NCI-H128 (cell line): Measurements from ENCODE around the gene NTM.

Experiments used
- DNase-seq: peaks from one replicate; lab custom pipeline; 2025; ENCODE audit not compliant: unreplicated experiment; lab: John Stamatoyannopoulos, UW

NTM gene

DNA sequence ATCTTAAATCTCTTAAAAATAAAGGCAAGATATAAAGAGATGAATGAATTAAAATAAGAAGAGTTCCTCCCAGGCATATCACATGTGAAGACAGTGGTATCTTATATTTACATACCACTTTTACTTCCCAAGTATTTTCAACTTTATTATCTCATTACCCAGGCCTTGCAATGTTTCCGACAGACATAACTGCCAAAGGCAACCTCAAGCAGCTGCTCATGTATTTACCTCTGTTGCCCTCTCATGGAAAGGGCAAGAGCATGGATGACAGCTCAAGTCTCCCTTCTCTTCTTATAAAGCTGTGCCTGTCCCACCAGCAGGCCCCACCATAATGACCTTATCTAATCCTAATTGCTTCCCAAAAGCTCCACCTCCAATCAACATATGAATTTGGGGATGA lies 894.2 kb downstream of the NTM start:
- DNase-seq, result no peak

DNA sequence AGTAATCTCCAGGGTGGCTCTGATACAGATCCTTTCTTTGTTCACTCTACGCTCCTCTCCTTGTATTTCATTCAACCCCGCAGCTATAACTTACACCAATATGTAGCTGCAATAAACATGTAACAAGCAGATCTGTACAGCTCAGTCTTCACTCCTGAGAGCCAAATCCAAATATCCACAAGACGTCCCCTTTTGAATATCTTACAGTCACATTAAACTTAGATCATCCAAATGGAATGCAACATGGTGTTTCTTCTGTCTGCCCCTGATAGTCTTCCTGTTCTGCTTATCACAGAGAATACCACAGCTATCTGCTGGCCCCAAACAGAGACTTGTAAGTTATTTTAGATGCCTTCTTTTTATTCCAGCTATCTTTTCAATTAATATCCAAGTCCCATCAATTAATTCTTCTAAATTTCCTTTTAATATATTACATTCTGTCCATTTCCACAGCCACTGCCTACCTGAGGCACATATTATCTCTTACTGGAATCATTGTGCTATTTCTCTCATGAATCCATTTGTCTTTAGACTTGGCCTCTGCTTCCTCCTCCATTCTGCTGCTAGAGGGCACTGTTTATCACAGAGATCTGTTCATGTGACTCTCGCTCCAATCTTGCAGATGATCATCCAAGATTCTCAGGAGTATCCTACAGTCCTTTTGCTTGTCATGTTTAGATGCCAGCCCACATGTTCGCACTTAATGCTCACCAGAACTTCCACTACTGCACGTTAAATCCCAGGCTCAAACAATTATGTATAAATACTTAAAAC lies 908.6 kb downstream of the NTM start:
- no peak for DNase-seq

- DNase-seq, result no peak
Observed at GRCh38 chr11:132284048-132284447, 913.6 kb downstream of the NTM start.

- DNase-seq, result no peak
Observed at GRCh38 chr11:132284611-132285010, 914.2 kb downstream of the NTM start.

DNA sequence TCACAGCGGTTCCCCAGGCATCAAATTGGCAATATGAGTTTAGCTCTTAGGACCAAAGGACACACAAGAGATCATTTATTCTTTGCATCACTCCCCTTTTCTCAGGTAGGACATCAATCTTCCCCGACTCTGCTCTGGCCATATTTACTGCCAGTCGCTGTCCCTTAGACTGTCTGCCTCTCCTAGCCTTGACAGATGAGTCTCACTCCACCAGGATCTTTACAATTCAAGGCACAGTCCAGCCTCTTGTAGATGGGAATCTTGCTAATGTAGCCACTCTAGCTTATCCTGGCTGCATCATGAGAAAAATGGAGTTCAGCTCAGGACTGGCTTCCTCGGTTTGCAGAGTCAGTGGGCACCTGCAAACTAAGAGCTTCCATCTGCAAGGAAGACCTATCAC lies 915.2 kb downstream of the NTM start:
- no peak for DNase-seq

DNA sequence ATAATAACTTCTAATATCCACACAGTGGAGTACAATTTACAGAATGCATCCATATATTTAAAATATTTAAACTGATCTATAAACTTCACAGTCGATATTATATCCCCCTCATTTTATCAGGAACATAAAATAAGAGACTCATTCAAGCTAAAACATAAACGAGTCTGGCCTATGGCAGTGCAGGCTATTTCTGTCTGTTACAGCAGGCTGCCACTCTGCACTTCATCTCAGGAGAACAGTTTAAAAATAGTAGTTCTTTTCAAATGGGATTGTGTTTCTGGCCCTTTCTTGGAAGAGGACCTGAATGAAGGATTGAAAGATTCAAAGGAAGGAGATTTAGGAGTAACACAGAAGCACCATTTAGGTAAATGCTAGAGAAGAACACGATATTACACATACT lies 915.7 kb downstream of the NTM start:
- no peak for DNase-seq

- no peak for DNase-seq
Observed at GRCh38 chr11:132288036-132288435, 917.6 kb downstream of the NTM start.

DNA sequence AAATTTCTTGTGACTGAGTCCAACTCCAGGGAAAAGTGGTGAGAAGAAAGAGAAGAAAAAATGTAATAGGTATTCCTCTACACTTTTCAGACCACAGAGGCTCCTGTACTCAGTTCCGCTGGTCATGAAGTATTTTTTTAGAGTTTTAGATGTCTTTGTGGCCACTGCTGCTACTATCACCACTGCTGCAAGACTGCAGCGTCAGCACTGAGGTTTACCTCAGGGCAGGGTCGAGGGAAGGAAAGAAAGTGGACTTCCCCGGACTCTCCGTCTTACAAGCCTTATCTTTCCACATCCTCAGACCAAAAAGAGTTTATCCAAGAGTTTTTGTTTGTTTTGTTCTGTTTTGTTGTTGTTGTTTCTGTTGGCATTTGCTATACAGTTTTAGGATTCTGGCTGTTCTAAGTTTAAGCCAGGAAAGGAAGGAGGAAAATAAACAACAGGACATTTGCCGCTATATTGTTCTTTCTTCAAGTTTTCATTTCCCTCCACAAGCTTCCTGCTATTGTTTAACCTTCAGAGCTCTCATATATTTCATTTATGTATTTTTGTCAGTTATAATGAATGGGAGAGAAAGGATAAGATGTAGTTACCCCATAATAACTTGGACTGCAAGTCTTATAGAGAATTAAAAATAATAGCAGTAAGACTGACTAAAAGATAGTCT lies 919.3 kb downstream of the NTM start:
- DNase-seq, result no peak

DNA sequence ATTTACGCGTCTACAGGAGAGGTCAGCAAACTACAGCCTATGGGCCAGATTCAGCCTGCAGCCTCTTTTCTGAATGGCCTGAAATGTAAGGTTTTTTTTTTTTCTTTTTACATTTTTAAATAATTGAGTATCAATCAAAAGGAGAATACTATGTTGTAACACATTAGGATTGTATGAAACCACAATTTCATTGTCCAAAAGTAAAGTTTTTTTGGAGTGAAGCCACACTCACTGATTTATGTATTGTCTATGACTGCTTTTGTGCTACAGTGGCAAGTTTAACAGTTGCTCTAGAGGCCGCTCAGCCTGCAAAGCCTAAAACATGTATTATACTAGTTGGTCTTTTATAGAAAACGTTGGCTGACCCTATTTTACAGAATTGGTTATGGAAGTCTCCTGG lies 923.2 kb downstream of the NTM start:
- DNase-seq, result no peak

GRCh38 chr11:132296946-132297610 lies 926.7 kb downstream of the NTM start:
- DNase-seq, result no peak

GRCh38 chr11:132298357-132298756 lies 927.9 kb downstream of the NTM start:
- no peak for DNase-seq

DNA sequence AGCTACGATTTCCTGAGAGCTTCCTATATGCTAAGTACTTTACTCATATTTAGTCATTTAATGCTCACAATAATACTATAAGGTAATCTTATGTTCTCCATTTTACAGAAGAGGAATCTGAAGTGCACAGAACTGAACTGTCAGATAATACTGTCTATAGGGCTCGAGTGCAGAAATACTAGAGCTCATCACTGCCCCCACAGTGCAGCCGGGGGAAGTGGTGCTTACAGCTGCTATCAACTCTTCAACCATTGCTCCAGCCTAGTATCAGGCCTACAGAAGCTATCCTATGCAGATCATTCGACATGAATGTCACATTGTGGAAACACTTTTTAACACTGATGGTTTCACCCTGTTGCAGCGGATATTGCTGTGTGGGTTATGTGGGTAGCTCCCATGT lies 929.9 kb downstream of the NTM start:
- no peak for DNase-seq

GRCh38 chr11:132301465-132301864 lies 931.0 kb downstream of the NTM start:
- no peak for DNase-seq

DNA sequence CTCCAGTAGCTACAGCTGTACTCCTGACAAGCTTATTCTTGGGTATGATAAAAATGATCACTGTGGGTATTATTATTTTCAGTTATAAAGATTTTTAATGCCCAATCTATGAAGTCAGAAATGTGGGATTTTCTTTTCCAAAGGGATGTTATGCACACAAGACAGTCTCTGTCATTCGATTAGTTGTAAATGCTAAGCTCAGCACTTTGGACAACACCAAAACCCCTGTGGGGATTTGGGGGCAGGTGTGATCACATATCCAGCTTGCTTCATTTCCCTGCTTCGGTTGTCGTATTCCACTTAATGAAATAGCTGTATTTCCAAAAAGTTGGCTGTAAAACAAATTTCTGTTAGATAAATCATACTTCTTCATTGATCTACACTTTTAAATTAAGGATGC lies 931.5 kb downstream of the NTM start:
- no peak for DNase-seq

DNA sequence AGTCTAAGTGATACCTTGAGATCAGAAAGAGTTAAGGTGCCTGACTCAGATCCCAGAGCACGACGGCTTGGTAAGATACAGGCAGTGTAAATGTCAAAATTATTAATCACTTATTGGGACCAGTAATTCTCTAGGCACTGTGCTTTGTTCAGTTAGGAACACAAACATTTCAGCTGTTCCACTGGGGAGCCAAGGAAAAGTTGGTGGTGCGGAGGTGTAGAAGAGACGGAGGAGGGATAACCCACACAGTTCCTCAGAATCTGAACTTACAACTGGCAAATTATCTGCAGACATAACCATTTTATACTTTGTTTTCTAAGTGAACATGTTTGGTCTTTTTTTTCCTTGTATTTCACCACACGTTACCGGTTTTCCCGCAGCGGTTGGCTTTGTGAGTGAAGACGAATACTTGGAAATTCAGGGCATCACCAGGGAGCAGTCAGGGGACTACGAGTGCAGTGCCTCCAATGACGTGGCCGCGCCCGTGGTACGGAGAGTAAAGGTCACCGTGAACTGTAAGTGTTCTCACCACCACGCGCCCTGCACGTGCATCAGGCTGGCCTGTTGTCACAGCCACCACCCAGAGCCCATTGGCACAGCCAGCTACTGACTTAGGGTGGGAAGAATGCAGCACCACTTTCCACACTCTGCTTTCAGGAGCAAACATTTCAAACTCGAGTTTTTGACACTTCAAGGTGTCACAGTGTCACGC lies 937.0 kb downstream of the NTM start:
- DNase-seq, result no peak

DNA sequence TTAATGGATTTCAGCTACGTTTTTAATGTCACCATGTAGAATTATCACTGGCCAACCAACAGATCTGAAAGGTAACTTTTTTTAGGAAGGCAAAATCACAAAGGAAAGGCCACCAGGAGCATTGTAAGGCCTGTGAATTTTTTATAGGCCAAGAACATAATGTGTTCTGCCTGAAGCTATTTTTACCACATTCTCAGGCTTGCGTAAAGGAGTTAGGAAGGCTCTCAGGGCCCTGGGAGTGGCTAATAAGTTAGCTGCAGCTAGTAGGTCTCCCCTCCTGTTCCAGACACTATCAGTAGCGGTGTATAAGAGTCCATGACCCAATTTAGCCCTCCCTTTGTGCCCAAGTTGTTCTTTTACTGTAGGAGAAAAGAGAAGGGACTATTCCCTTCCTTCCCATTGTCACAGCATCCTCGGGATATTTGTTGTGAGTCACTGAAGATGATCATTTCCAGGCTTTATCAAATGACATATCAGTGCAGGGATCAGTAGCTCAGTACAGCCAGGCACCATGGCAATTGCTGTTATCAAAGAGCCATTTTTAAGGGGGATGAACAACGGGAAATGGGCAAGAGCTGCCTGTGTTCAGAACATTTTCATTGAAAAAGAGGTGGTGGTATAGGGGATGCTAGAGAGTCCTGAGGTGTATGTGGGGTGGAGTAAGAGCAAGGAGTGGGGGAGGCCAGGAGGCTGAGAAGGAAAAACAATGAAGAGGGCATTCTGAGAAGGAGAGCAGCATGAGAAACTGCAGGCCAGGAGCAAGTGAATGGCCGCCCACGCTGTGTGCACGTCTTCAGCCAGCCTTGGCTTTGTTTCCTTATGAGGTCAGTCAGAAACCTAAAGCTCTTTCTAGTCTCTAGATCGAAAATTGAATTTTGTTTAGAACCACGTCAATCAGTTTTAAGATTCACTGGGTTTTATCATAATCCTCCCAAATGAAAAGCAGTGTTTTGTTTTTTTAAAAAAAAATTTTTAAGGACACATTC lies 940.3 kb downstream of the NTM start:
- no peak for DNase-seq

GRCh38 chr11:132311703-132312102 lies 941.3 kb downstream of the NTM start:
- no peak for DNase-seq

DNA sequence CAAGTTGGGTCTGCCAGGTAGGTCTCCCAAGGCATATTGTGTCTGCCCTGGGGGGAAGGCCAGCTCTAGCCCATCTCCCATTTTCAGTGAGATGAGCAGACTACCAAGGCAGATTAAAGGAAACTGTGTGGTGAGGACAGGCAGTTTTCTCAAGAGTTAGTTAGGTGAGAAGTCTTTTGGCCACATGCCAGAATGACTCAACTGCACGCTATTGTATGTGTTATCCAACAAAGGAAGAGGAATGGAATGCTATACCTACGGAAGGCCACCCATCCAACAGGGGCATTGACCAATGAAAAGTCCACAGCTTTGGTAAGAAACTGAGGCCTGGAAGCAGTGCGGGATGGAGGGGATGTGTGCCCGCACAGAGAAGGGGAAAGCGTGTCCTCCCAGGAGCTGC lies 941.7 kb downstream of the NTM start:
- DNase-seq, result no peak

GRCh38 chr11:132312701-132313111 lies 942.3 kb downstream of the NTM start:
- no peak for DNase-seq

GRCh38 chr11:132314911-132315455 lies 944.6 kb downstream of the NTM start:
- DNase-seq, result no peak
